Measurements from ENCODE around the gene RBKS. TPM values are rescaled to one million over a fixed set of nuclear protein-coding genes. Genes with fewer than 3 reads are reported as not detected.
A peak's percentile ranks its signal among the peaks of the same experiment; 100 is the strongest.

RBKS gene
- total RNA-seq, 4 donors from 2014 or later: 26.1 to 35.4 (median 33.1) TPM; not detected in 1

GRCh38 chr2:27904405-27904665, 14.1 kb upstream of the RBKS start:
- Histone ChIP-seq H3K4me3 (no peak overlapping the region), H3K27me3 (no peaks in the 10 kb centered on the region), H3K9me3 (no peaks in the 10 kb centered on the region), H3K27ac (no peak overlapping the region), H3K4me1 (no peaks in the 10 kb centered on the region), H3K36me3 (peaks cover 0 to 8% (median 0%) of the 10 kb centered on the region in 3 donors)
- TF ChIP-seq POLR2A (IDR thresholded peaks at IDR 0.05): no peak
- no peak for TF ChIP-seq CTCF (IDR thresholded peaks at IDR 0.05)
- DNase-seq: no peak

- H3K4me1 ChIP-seq: no peaks in the 10 kb centered on the region
- DNase-seq: peak in 1 of 3 donors; percentile 56
- no peaks in the 10 kb centered on the region for H3K27me3 ChIP-seq
- no peak overlapping the region for H3K4me3 ChIP-seq
- no peak for TF ChIP-seq CTCF (IDR thresholded peaks at IDR 0.05)
- no peak for TF ChIP-seq POLR2A (IDR thresholded peaks at IDR 0.05)
- peaks cover 0 to 13% (median 0%) of the 10 kb centered on the region in 3 donors for H3K36me3 ChIP-seq
- no peak overlapping the region for H3K27ac ChIP-seq
- H3K9me3 ChIP-seq: no peaks in the 10 kb centered on the region
Measured at GRCh38 chr2:27903649-27904404, 13.6 kb upstream of the RBKS start.

- no peaks in the 10 kb centered on the region for H3K27me3 ChIP-seq
- no peak for TF ChIP-seq POLR2A (IDR thresholded peaks at IDR 0.05)
- no peak for TF ChIP-seq CTCF (IDR thresholded peaks at IDR 0.05)
- H3K9me3 ChIP-seq: no peaks in the 10 kb centered on the region
- DNase-seq: no peak
- H3K4me3 ChIP-seq: no peak overlapping the region
- no peaks in the 10 kb centered on the region for H3K4me1 ChIP-seq
- H3K27ac ChIP-seq: no peak overlapping the region
- H3K36me3 ChIP-seq: peaks cover 0 to 14% (median 0%) of the 10 kb centered on the region in 3 donors
Measured at GRCh38 chr2:27903018-27903417, 12.8 kb upstream of the RBKS start.

GRCh38 chr2:27902098-27902497, 11.9 kb upstream of the RBKS start:
- DNase-seq: no peak
- H3K9me3 ChIP-seq: no peaks in the 10 kb centered on the region

GRCh38 chr2:27901234-27901633, 11.0 kb upstream of the RBKS start:
- no peak for DNase-seq
- Histone ChIP-seq H3K4me3 (no peak overlapping the region), H3K9me3 (no peaks in the 10 kb centered on the region), H3K27ac (no peak overlapping the region), H3K4me1 (no peaks in the 10 kb centered on the region), H3K36me3 (peaks cover 0 to 21% (median 0%) of the 10 kb centered on the region in 3 donors), H3K27me3 (no peaks in the 10 kb centered on the region)
- TF ChIP-seq CTCF (IDR thresholded peaks at IDR 0.05) (no peak), POLR2A (IDR thresholded peaks at IDR 0.05) (no peak)

More at GRCh38 chr2:27902098-27902497, 11.9 kb upstream of the RBKS start:
- Histone ChIP-seq H3K4me1 (no peaks in the 10 kb centered on the region), H3K36me3 (peaks cover 0 to 14% (median 0%) of the 10 kb centered on the region in 3 donors), H3K27ac (no peak overlapping the region), H3K27me3 (no peaks in the 10 kb centered on the region), H3K4me3 (no peak overlapping the region)
- TF ChIP-seq POLR2A (IDR thresholded peaks at IDR 0.05): no peak
- TF ChIP-seq CTCF (IDR thresholded peaks at IDR 0.05): no peak

Measured in Peyer's patch (tissue), 4 donors.